OCI-LY1 (cell line): Measurements from ENCODE around the gene ZFYVE9.

Source experiments
- H2AFZ ChIP-seq: fragments of 200-600 bp; sonication (generic), shearing (Covaris generic); 2 replicates; pipeline ENCODE4 v1.6.0; 2014; ENCODE audit warnings: antibody characterized with exemption, mild to moderate bottlenecking, low read length
- H3F3A ChIP-seq: fragments of 200-600 bp; sonication (generic), shearing (Covaris generic); 2 replicates; pipeline ENCODE4 v1.6.0; 2014; ENCODE audit warnings: mild to moderate bottlenecking, antibody characterized with exemption, low read length, moderate library complexity; ENCODE audit not compliant: insufficient read depth
- H3K27ac ChIP-seq: fragments of 200-600 bp; sonication (generic); 2 replicates; pipeline ENCODE4 v1.5.1; 2014; ENCODE audit warnings: low read length, mixed run types, mild to moderate bottlenecking, low read depth; ENCODE audit not compliant: poor library complexity, severe bottlenecking
- H3K27me3 ChIP-seq: fragments of 200-600 bp; sonication (generic); 2 replicates; pipeline ENCODE4 v1.6.0; 2014; ENCODE audit warnings: antibody characterized with exemption, mild to moderate bottlenecking, low read length, moderate library complexity; ENCODE audit not compliant: insufficient read depth
- H3K36me3 ChIP-seq: fragments of 200-600 bp; sonication (generic); 2 replicates; pipeline ENCODE4 v1.6.1; 2014; ENCODE audit warnings: mild to moderate bottlenecking, antibody characterized with exemption, low read length, moderate library complexity, mixed read lengths; ENCODE audit not compliant: insufficient read depth
- H3K4me1 ChIP-seq: fragments of 200-600 bp; sonication (generic); 2 replicates; pipeline ENCODE4 v1.5.1; 2014; ENCODE audit warnings: mild to moderate bottlenecking, low read length, moderate library complexity; ENCODE audit not compliant: insufficient read depth, severe bottlenecking
- H3K4me2 ChIP-seq: fragments of 200-600 bp; sonication (generic), shearing (Covaris generic); 2 replicates; pipeline ENCODE4 v1.6.1; 2014; ENCODE audit warnings: low read length
- H3K4me3 ChIP-seq: fragments of 200-600 bp; sonication (generic); 2 replicates; pipeline ENCODE4 v1.5.1; 2014; ENCODE audit warnings: low read length, low read depth, mild to moderate bottlenecking, mixed read lengths; ENCODE audit not compliant: poor library complexity, severe bottlenecking
- H3K79me2 ChIP-seq: fragments of 200-600 bp; shearing (Covaris generic); 2 replicates; pipeline ENCODE4 v1.6.1; 2016; ENCODE audit warnings: mixed run types, low read length, mixed read lengths; ENCODE audit not compliant: insufficient read depth
- H3K9ac ChIP-seq: fragments of 200-600 bp; sonication (generic), shearing (Covaris generic); 2 replicates; pipeline ENCODE4 v1.6.1; 2014; ENCODE audit warnings: mild to moderate bottlenecking, low read length, mixed read lengths
- H3K9me2 ChIP-seq: fragments of 200-600 bp; sonication (generic), shearing (Covaris generic); 2 replicates; pipeline ENCODE4 v1.6.1; 2014; ENCODE audit warnings: low read depth, mild to moderate bottlenecking, low read length, mixed read lengths
- H3K9me3 ChIP-seq: fragments of 200-600 bp; shearing (Covaris generic); 2 replicates; pipeline ENCODE4 v1.6.1; 2014; ENCODE audit warnings: low read length, mixed read lengths
- H4K20me1 ChIP-seq: fragments of 200-600 bp; sonication (generic), shearing (Covaris generic); 2 replicates; pipeline ENCODE4 v1.6.0; 2016; ENCODE audit warnings: mild to moderate bottlenecking, low read length; ENCODE audit not compliant: insufficient read depth
- CTCF ChIP-seq: fragments of 200-600 bp; sonication (generic), shearing (Covaris generic); IDR thresholded peaks from 2 replicates; pipeline ENCODE4 v1.5.1; 2017; ENCODE audit warnings: mild to moderate bottlenecking, antibody characterized with exemption, low read length, moderate library complexity, mixed read lengths
- EZH2 ChIP-seq: fragments of 200-600 bp; sonication (generic), shearing (Covaris generic); IDR thresholded peaks from 2 replicates; pipeline ENCODE4 v1.8.0; 2017; ENCODE audit warnings: borderline replicate concordance, mixed run types, mild to moderate bottlenecking, antibody characterized with exemption, low read length, moderate library complexity, mixed read lengths

Gene ZFYVE9

GRCh38 chr1:52266507-52266906, 124.6 kb downstream of the ZFYVE9 start:
- Histone ChIP-seq H3K9me3 (no peaks in the 10 kb centered on the region), H3K4me1 (no peaks in the 10 kb centered on the region), H3K79me2 (no peaks in the 10 kb centered on the region), H3K4me3 (no peak overlapping the region), H2AFZ (no peak overlapping the region), H3F3A (no peaks in the 10 kb centered on the region), H3K27me3 (no peaks in the 10 kb centered on the region), H3K9ac (no peak overlapping the region), H3K4me2 (no peak overlapping the region), H3K27ac (no peak overlapping the region), H4K20me1 (no peaks in the 10 kb centered on the region), H3K36me3 (no peaks in the 10 kb centered on the region), H3K9me2 (no peaks in the 10 kb centered on the region)
- TF ChIP-seq EZH2 (no peak), CTCF (no peak)

- no peaks in the 10 kb centered on the region for H3F3A ChIP-seq
- H3K27me3 ChIP-seq, result no peaks in the 10 kb centered on the region
- no peak overlapping the region for H3K9ac ChIP-seq
- H3K79me2 ChIP-seq, result no peaks in the 10 kb centered on the region
- H2AFZ ChIP-seq, result no peak overlapping the region
- H3K4me2 ChIP-seq, result no peak overlapping the region
- no peaks in the 10 kb centered on the region for H3K4me1 ChIP-seq
- H3K4me3 ChIP-seq, result no peak overlapping the region
- no peaks in the 10 kb centered on the region for H3K36me3 ChIP-seq
- H3K27ac ChIP-seq, result no peak overlapping the region
- no peaks in the 10 kb centered on the region for H3K9me2 ChIP-seq
- no peaks in the 10 kb centered on the region for H4K20me1 ChIP-seq
- no peaks in the 10 kb centered on the region for H3K9me3 ChIP-seq
- TF ChIP-seq EZH2, result no peak
- no peak for TF ChIP-seq CTCF
Measured at GRCh38 chr1:52268372-52268771, 126.5 kb downstream of the ZFYVE9 start.

- no peak overlapping the region for H3K27ac ChIP-seq
- no peaks in the 10 kb centered on the region for H3K9me2 ChIP-seq
- no peaks in the 10 kb centered on the region for H3K4me1 ChIP-seq
- TF ChIP-seq CTCF, result no peak
- TF ChIP-seq EZH2, result no peak
- H3K79me2 ChIP-seq, result no peaks in the 10 kb centered on the region
- no peaks in the 10 kb centered on the region for H3K36me3 ChIP-seq
- no peaks in the 10 kb centered on the region for H3K27me3 ChIP-seq
- H3K9me3 ChIP-seq, result no peaks in the 10 kb centered on the region
- H3K4me2 ChIP-seq, result no peak overlapping the region
- no peak overlapping the region for H3K4me3 ChIP-seq
- H2AFZ ChIP-seq, result no peak overlapping the region
- no peak overlapping the region for H3K9ac ChIP-seq
- H3F3A ChIP-seq, result no peaks in the 10 kb centered on the region
- H4K20me1 ChIP-seq, result no peaks in the 10 kb centered on the region
Measured at GRCh38 chr1:52281518-52281917, 139.6 kb downstream of the ZFYVE9 start.
